Fibroblast of villous mesenchyme (primary cell): Measurements from ENCODE around the gene SPON1. TPM values are rescaled to one million over a fixed set of nuclear protein-coding genes. Genes with fewer than 3 reads are reported as not detected.

Experiments
- DNase-seq: peaks from one replicate; pipeline ENCODE4 v3.0.0-alpha.2; 2010; ENCODE audit warnings: low read depth
- H3K4me3 ChIP-seq: 2 replicates; pipeline ENCODE4 v1.5.1; 2011; ENCODE audit warnings: low read depth, mild to moderate bottlenecking, low read length
- CTCF ChIP-seq: IDR thresholded peaks from 2 replicates; pipeline ENCODE4 v1.5.1; 2012; ENCODE audit warnings: low read depth, mild to moderate bottlenecking, low read length; ENCODE audit not compliant: insufficient read depth
- total RNA-seq: library from RNA; depleted of rRNA; stranded (reverse); fragments of >200 nt; gene quantifications from 2 replicates; pipeline ENCODE4 v1.2.3, GENCODE V29; 2012

SPON1 gene
- total RNA-seq, 1 donor = 0.43 TPM

- H3K4me3 ChIP-seq = no peak overlapping the region
- no peak for TF ChIP-seq CTCF
- no peak for DNase-seq
These were observed 2.2 kb downstream of the SPON1 start for GRCh38 chr11:13964771-13965074.

GRCh38 chr11:13965337-13965736, 2.8 kb downstream of the SPON1 start:
- no peak overlapping the region for H3K4me3 ChIP-seq
- peak; percentile 3 for DNase-seq
- TF ChIP-seq CTCF = no peak

GRCh38 chr11:13966013-13966412, 3.5 kb downstream of the SPON1 start:
- H3K4me3 ChIP-seq = no peak overlapping the region
- no peak for TF ChIP-seq CTCF
- DNase-seq = no peak

- no peak for DNase-seq
- H3K4me3 ChIP-seq = no peak overlapping the region
- no peak for TF ChIP-seq CTCF
These were observed 4.0 kb downstream of the SPON1 start for GRCh38 chr11:13966486-13966885.

GRCh38 chr11:13970986-13971385, 8.5 kb downstream of the SPON1 start:
- peak; percentile 40 for DNase-seq
- H3K4me3 ChIP-seq = no peak overlapping the region
- peak; percentile 55 for TF ChIP-seq CTCF

- peak; percentile 14 for DNase-seq
- no peak for TF ChIP-seq CTCF
- no peak overlapping the region for H3K4me3 ChIP-seq
These were observed 9.8 kb downstream of the SPON1 start for GRCh38 chr11:13972043-13972910.

- H3K4me3 ChIP-seq = no peak overlapping the region
- no peak for TF ChIP-seq CTCF
- DNase-seq = no peak
These were observed 10.4 kb downstream of the SPON1 start for GRCh38 chr11:13972944-13973343.
